OCI-LY7 (cell line): ENCODE measurements around the gene ETV3L. TPM values are rescaled to one million over a fixed set of nuclear protein-coding genes. Genes with fewer than 3 reads are reported as not detected.
A peak's percentile ranks its signal among the peaks of the same experiment; 100 is the strongest.

Experiments used
- BruUV-seq: library from RNA; stranded (reverse); fragments of 400-500 nt; replicated peaks from 2 replicates; lab custom pipeline; 2021; lab: Mats Ljungman, UMichigan
- CTCF ChIA-PET: fragments of 300-600 bp; sonication (Branson Sonifier 250); formaldehyde crosslinking; loops from one replicate; lab custom pipeline; 2022; ENCODE audit warnings: antibody characterized with exemption; ENCODE audit not compliant: unreplicated experiment; lab: Charles Lee
- POLR2A ChIA-PET: fragments of 300-600 bp; sonication (Branson Sonifier 250); formaldehyde crosslinking; loops from one replicate; lab custom pipeline; 2022; ENCODE audit warnings: antibody characterized with exemption; lab: Charles Lee
- DNase-seq: peaks from one replicate; pipeline ENCODE4 v3.0.0-alpha.2; 2015; ENCODE audit warnings: low spot score
- H2AFZ ChIP-seq: fragments of 200-600 bp; sonication (generic), shearing (Covaris generic); 2 replicates; pipeline ENCODE4 v1.6.1; 2014; ENCODE audit warnings: mild to moderate bottlenecking, antibody characterized with exemption, low read length, moderate library complexity
- H3K27ac ChIP-seq: fragments of 200-600 bp; sonication (generic); 2 replicates; pipeline ENCODE4 v1.5.1; 2014; ENCODE audit warnings: mixed run types, low read depth, mild to moderate bottlenecking, moderate library complexity, low read length, inconsistent platforms; ENCODE audit not compliant: poor library complexity, severe bottlenecking
- H3K36me3 ChIP-seq: fragments of 200-600 bp; sonication (generic); 2 replicates; pipeline ENCODE4 v1.6.1; 2014; ENCODE audit warnings: mild to moderate bottlenecking, antibody characterized with exemption, low read length, moderate library complexity, mixed read lengths; ENCODE audit not compliant: insufficient read depth
- H3K4me1 ChIP-seq: fragments of 200-600 bp; sonication (generic); 2 replicates; pipeline ENCODE4 v1.5.1; 2014; ENCODE audit warnings: mild to moderate bottlenecking, low read length; ENCODE audit not compliant: insufficient read depth, poor library complexity, severe bottlenecking
- H3K4me2 ChIP-seq: fragments of 200-600 bp; sonication (generic); 2 replicates; pipeline ENCODE4 v1.6.1; 2014; ENCODE audit warnings: mild to moderate bottlenecking, low read length
- H3K4me3 ChIP-seq: fragments of 200-600 bp; sonication (generic); 2 replicates; pipeline ENCODE4 v1.5.1; 2014; ENCODE audit warnings: mild to moderate bottlenecking, low read depth, low read length; ENCODE audit not compliant: poor library complexity, severe bottlenecking
- H3K79me2 ChIP-seq: fragments of 200-600 bp; sonication (generic); 2 replicates; pipeline ENCODE4 v1.6.1; 2016; ENCODE audit warnings: low read depth, mild to moderate bottlenecking, low read length, moderate library complexity, mixed read lengths; ENCODE audit not compliant: insufficient read depth
- H3K9me2 ChIP-seq: fragments of 200-600 bp; sonication (generic); 2 replicates; pipeline ENCODE4 v1.6.1; 2016; ENCODE audit warnings: mild to moderate bottlenecking, low read length, mixed read lengths; ENCODE audit not compliant: insufficient read depth
- H3K9me3 ChIP-seq: fragments of 200-600 bp; sonication (generic); 2 replicates; pipeline ENCODE4 v1.6.1; 2014; ENCODE audit warnings: mild to moderate bottlenecking, mixed run types, low read length, mixed read lengths
- H4K20me1 ChIP-seq: fragments of 200-600 bp; sonication (generic); 2 replicates; pipeline ENCODE4 v1.6.1; 2014; ENCODE audit warnings: mild to moderate bottlenecking, antibody characterized with exemption, low read length, moderate library complexity, mixed read lengths; ENCODE audit not compliant: insufficient read depth
- EZH2phosphoT487 ChIP-seq: fragments of 200-600 bp; sonication (generic); IDR thresholded peaks from 2 replicates; pipeline ENCODE4 v1.6.1; 2018; ENCODE audit warnings: low read depth, borderline replicate concordance, mild to moderate bottlenecking, mixed run types, antibody characterized with exemption, low read length, moderate library complexity, mixed read lengths
- intact Hi-C: fragments of 100-400 bp; cut with micrococcal nuclease; formaldehyde crosslinking; loops from one replicate; pipeline ENCODE4 v1.10.0; 2022; ENCODE audit not compliant: unreplicated experiment
- total RNA-seq, 2 experiments: library from RNA; depleted of rRNA in 1 of 2; stranded (reverse); fragments of >200 nt in 1 of 2; shearing (Covaris generic) in 1 of 2; gene quantifications; 2 replicates each; pipeline ENCODE4 v1.2.3, GENCODE V29; 2014 to 2022
- TF ChIP-seq, protein P1 (sequence below): fragments of 200-600 bp; sonication (generic); conservative IDR thresholded peaks from 2 replicates; pipeline ENCODE4 v1.5.1; 2014; ENCODE audit warnings: mild to moderate bottlenecking, antibody characterized with exemption, low read length, moderate library complexity, mixed read lengths

The ETV3L gene
- total RNA-seq, 2 experiments from 2014 or later: not detected

DNA sequence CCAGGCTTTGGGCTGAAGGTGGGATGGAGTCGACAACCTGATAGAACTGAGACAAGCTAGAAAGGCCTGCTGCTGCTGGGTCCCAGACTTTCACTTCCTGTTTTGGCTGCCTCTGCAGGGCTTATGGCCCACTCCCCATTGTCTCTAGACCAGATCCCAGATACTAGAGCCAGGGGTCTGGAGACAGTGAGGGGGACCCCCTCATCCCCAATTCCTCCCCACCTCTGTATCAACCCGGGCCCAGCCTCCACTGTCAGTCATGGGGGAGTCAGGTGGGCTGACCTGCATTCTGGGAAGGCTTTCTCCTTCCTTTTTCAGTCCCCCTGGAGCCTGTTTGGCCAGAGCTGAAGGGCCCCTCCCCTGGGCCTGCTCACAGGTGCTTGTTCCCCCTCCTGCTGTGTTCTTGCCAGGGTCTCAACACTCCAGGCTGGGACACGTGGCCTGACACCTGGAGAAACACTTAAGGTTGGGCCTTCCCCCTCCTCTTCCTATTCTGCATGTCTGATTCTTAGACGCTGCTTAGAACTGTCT lies 18.0 kb upstream of the ETV3L start:
- Histone ChIP-seq H3K4me2 (peak overlapping the region; percentile 18), H3K36me3 (peaks cover 7% of the 10 kb centered on the region; the same call in 1 of the 2 replicates), H3K9me3 (no peaks in the 10 kb centered on the region), H4K20me1 (no peaks in the 10 kb centered on the region), H3K27ac (no peak overlapping the region), H2AFZ (no peak overlapping the region), H3K79me2 (no peaks in the 10 kb centered on the region), H3K4me1 (peaks cover 15% of the 10 kb centered on the region), H3K4me3 (no peak overlapping the region), H3K9me2 (no peaks in the 10 kb centered on the region)
- intact Hi-C loops: no loop called here
- BruUV-seq: no TSS peak
- TF ChIP-seq, protein P1, sequence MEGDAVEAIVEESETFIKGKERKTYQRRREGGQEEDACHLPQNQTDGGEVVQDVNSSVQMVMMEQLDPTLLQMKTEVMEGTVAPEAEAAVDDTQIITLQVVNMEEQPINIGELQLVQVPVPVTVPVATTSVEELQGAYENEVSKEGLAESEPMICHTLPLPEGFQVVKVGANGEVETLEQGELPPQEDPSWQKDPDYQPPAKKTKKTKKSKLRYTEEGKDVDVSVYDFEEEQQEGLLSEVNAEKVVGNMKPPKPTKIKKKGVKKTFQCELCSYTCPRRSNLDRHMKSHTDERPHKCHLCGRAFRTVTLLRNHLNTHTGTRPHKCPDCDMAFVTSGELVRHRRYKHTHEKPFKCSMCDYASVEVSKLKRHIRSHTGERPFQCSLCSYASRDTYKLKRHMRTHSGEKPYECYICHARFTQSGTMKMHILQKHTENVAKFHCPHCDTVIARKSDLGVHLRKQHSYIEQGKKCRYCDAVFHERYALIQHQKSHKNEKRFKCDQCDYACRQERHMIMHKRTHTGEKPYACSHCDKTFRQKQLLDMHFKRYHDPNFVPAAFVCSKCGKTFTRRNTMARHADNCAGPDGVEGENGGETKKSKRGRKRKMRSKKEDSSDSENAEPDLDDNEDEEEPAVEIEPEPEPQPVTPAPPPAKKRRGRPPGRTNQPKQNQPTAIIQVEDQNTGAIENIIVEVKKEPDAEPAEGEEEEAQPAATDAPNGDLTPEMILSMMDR: no peak
- POLR2A ChIA-PET: no interaction called here
- DNase-seq: peak; percentile 66
- CTCF ChIA-PET: interaction anchor here (0.6 kb wide), 1 partner anchor 23 kb away, joined by 3 read pairs; no protein-coding TSS in a partner anchor

DNA sequence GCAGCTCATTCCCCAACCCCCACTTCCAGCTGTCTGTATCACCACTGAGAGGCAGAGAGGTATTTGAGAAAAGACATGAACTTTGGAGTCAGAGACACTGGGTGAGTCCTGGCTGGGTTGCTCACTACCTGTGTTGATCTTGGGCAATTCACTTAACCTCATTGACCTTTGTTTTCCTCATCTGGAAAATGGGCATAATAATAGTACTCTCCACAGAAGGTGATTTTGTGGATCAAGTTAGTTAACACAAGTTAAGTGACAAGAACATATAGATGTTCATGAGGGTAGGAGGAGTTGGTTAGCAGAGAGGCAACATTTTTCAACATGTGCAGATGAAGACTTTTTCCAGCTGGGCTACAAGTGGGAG lies 17.1 kb upstream of the ETV3L start:
- POLR2A ChIA-PET: no interaction called here
- H3K4me3 ChIP-seq: no peak overlapping the region
- H3K4me1 ChIP-seq: peaks cover 15% of the 10 kb centered on the region
- H2AFZ ChIP-seq: no peak overlapping the region
- no peaks in the 10 kb centered on the region for H3K9me2 ChIP-seq
- H3K79me2 ChIP-seq: no peaks in the 10 kb centered on the region
- H3K9me3 ChIP-seq: no peaks in the 10 kb centered on the region
- DNase-seq: no peak
- H3K36me3 ChIP-seq: peaks cover 3% of the 10 kb centered on the region; the same call in 1 of the 2 replicates
- H3K4me2 ChIP-seq: no peak overlapping the region
- H4K20me1 ChIP-seq: no peaks in the 10 kb centered on the region
- intact Hi-C loops: no loop called here
- H3K27ac ChIP-seq: no peak overlapping the region
- TF ChIP-seq EZH2phosphoT487: no peak
- TF ChIP-seq, protein P1: no peak
- CTCF ChIA-PET: interaction anchor here (0.6 kb wide), 1 partner anchor 22 kb away, joined by 3 read pairs; no protein-coding TSS in a partner anchor
- BruUV-seq: no TSS peak

DNA sequence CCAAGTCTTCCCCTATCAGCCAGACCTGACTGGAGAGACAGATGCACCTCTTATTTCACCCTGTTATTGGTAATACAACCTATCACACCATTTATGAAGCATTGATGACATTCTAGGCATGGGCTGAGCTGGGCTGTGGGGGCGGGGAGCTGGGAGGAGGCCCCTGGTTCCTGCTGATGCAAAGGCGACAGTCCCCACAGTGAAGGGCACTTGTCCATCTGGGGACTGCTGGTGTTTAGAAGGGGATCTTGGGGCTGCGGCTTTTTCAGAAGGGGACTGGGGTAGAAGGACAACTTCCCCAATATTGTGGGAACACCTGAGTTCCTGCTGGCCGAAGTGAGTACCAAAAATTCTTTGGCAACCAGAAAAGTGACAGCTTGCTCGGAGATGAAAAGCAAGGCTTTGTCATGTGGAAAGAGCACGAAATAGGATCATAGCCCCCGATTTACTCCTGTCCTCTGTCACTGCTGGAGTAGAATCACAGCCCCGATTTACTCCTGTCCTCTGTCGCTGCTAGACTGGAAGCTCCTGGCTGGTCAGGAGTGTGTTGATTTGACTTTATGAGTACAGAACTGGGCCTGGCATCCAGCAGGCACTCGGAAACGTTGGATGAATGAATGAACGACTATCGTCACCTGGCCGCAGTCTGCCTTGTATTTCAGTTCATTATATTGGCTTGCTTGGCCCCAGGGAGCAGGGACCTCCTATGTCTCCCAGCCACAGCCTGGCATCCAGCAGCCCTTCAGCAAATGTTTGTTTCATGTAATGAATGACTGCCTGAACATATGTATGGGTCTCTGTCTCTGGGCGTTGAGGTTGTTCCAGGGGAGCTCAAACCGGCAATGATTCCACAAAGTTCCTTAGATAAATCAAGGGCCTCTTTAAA lies 16.5 kb upstream of the ETV3L start:
- intact Hi-C loops: no loop called here
- H2AFZ ChIP-seq: no peak overlapping the region
- peaks cover 3% of the 10 kb centered on the region; the same call in 1 of the 2 replicates for H3K36me3 ChIP-seq
- BruUV-seq: no TSS peak
- ChIA-PET POLR2A (interaction anchor here (0.6 kb wide), 1 partner anchor 290 kb away, joined by 3 read pairs; no protein-coding TSS in a partner anchor), CTCF (no interaction called here)
- no peaks in the 10 kb centered on the region for H3K9me3 ChIP-seq
- H3K27ac ChIP-seq: no peak overlapping the region
- no peaks in the 10 kb centered on the region for H3K79me2 ChIP-seq
- DNase-seq: no peak
- H4K20me1 ChIP-seq: no peaks in the 10 kb centered on the region
- H3K9me2 ChIP-seq: no peaks in the 10 kb centered on the region
- peaks cover 15% of the 10 kb centered on the region for H3K4me1 ChIP-seq
- TF ChIP-seq EZH2phosphoT487: no peak
- TF ChIP-seq, protein P1: no peak
- H3K4me2 ChIP-seq: no peak overlapping the region
- no peak overlapping the region for H3K4me3 ChIP-seq
